HG03097 (cell line): ENCODE data around the gene PPCS.

Experiments
- ATAC-seq: cut with Tn5 transposase; IDR thresholded peaks from one replicate; pipeline ENCODE4 v1.9.1; 2021; ENCODE audit not compliant: unreplicated experiment, low FRiP score

PPCS gene

GRCh38 chr1:42456010-42456753, at the start of gene PPCS, which contains the start of gene ZMYND12:
Gene PPCS, plus strand, starts transcription at chr1:42456543. Its CDS starts 23 bp downstream, at chr1:42456566.
Gene ZMYND12, minus strand, starts transcription at chr1:42456022. Its CDS starts 25 bp downstream, at chr1:42455997.
- ATAC-seq = peak; percentile 85

GRCh38 chr1:42414551-42415496, 41.5 kb upstream of the PPCS start:
- no peak for ATAC-seq

- no peak for ATAC-seq
Measured at GRCh38 chr1:42417166-42417565, 39.2 kb upstream of the PPCS start.

GRCh38 chr1:42418516-42418915, 37.8 kb upstream of the PPCS start:
- no peak for ATAC-seq

- no peak for ATAC-seq
Measured at GRCh38 chr1:42419126-42419821, 37.1 kb upstream of the PPCS start.

GRCh38 chr1:42420121-42420520, 36.2 kb upstream of the PPCS start:
- no peak for ATAC-seq

GRCh38 chr1:42420911-42421585, 35.3 kb upstream of the PPCS start:
- ATAC-seq = no peak

- no peak for ATAC-seq
Measured at GRCh38 chr1:42422737-42423136, 33.6 kb upstream of the PPCS start.

- ATAC-seq = no peak
Measured at GRCh38 chr1:42423681-42424080, 32.7 kb upstream of the PPCS start.

- ATAC-seq = no peak
Measured at GRCh38 chr1:42424201-42424600, 32.1 kb upstream of the PPCS start.

GRCh38 chr1:42427240-42427639, 29.1 kb upstream of the PPCS start:
- ATAC-seq = no peak

GRCh38 chr1:42429603-42430002, 26.7 kb upstream of the PPCS start:
- no peak for ATAC-seq

GRCh38 chr1:42430286-42431135, 25.8 kb upstream of the PPCS start:
- ATAC-seq = no peak

- no peak for ATAC-seq
Measured at GRCh38 chr1:42431514-42431913, 24.8 kb upstream of the PPCS start.

GRCh38 chr1:42432714-42433113, 23.6 kb upstream of the PPCS start:
- ATAC-seq = no peak

GRCh38 chr1:42433369-42433768, 23.0 kb upstream of the PPCS start:
- no peak for ATAC-seq

GRCh38 chr1:42434340-42434739, 22.0 kb upstream of the PPCS start:
- ATAC-seq = no peak

- no peak for ATAC-seq
Measured at GRCh38 chr1:42439940-42440339, 16.4 kb upstream of the PPCS start.

GRCh38 chr1:42442662-42443061, 13.7 kb upstream of the PPCS start:
- no peak for ATAC-seq
